Choroid plexus epithelial cell (primary cell): Measurements from ENCODE around the gene MAPK14.

Experiments
- DNase-seq: peaks from one replicate; pipeline ENCODE4 v3.0.0-alpha.2; 2010; ENCODE audit warnings: low read depth
- H3K4me3 ChIP-seq: 2 replicates; pipeline ENCODE4 v1.5.1; 2011; ENCODE audit warnings: low read depth, mild to moderate bottlenecking, control low read depth, low read length, moderate library complexity
- TF ChIP-seq, protein P1 (sequence below): conservative IDR thresholded peaks from 2 replicates; pipeline ENCODE4 v1.5.1; 2011; ENCODE audit warnings: low read depth, mild to moderate bottlenecking, control low read depth, inconsistent platforms, low read length, moderate library complexity

Gene MAPK14

DNA sequence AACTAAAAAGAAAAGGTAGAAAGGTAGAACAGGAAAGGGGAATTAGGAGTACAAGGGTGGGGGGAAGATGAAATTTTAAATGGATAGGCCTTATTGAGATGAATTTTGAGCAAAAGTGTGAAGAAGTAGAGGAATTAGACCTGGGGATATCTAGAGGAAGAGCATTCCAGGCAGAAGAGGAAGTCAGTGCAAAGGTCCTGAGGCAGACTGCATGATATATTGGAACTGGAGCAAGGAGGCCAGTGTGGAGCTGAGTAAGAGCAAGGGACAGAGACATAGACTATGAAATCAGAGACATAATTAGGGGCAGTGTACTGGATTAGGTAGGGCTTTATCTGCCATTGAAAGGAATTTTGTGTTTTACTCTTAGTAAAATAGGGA, 40.4 kb downstream of the MAPK14 start:
- TF ChIP-seq, protein P1, sequence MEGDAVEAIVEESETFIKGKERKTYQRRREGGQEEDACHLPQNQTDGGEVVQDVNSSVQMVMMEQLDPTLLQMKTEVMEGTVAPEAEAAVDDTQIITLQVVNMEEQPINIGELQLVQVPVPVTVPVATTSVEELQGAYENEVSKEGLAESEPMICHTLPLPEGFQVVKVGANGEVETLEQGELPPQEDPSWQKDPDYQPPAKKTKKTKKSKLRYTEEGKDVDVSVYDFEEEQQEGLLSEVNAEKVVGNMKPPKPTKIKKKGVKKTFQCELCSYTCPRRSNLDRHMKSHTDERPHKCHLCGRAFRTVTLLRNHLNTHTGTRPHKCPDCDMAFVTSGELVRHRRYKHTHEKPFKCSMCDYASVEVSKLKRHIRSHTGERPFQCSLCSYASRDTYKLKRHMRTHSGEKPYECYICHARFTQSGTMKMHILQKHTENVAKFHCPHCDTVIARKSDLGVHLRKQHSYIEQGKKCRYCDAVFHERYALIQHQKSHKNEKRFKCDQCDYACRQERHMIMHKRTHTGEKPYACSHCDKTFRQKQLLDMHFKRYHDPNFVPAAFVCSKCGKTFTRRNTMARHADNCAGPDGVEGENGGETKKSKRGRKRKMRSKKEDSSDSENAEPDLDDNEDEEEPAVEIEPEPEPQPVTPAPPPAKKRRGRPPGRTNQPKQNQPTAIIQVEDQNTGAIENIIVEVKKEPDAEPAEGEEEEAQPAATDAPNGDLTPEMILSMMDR = no peak
- no peak overlapping the region for H3K4me3 ChIP-seq
- DNase-seq = no peak

- no peak overlapping the region for H3K4me3 ChIP-seq
- TF ChIP-seq, protein P1 = no peak
These were observed 41.0 kb downstream of the MAPK14 start for GRCh38 chr6:36068586-36068985.

DNA sequence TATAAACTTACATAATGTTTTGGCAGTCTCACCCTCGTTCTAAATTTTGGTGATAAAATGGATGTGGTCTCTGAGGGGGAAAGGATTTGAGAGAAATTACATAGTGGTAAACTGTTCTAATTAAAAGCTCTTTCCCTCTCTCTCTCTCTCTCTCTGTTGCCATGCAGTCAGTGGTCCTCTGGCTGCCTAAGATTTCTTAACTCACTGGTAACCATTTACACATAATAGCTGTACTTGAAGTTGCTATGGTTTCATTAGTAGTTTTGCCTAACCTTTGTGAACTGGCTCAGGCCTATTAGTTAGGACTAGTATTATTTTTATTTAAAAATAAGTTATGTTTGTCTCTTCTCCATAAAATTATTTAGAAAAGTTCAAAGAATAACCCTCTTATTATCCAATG, 42.0 kb downstream of the MAPK14 start:
- TF ChIP-seq, protein P1 = no peak
- H3K4me3 ChIP-seq = no peak overlapping the region
- no peak for DNase-seq

More at GRCh38 chr6:36068586-36068985, 41.0 kb downstream of the MAPK14 start:
- DNase-seq = no peak

DNA sequence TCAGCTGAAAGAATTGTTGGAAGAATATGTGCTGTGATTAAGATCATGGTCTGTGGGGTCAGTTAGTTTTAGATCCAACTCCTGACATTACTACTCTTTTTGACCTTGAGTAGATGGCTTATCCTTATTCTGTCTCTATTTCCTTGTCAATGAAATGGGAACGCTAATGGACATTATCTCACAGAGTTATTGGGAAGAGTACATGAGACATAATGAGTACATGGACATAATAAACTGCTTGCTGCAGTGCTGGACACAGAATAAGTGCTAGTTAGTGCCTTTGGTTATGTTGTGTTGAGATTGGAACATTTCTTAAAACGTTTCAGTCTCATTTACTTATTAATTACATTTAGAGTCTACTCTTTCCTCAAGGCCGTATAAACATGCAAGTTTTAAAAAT, 42.6 kb downstream of the MAPK14 start:
- no peak for DNase-seq
- TF ChIP-seq, protein P1 = no peak
- no peak overlapping the region for H3K4me3 ChIP-seq

DNA sequence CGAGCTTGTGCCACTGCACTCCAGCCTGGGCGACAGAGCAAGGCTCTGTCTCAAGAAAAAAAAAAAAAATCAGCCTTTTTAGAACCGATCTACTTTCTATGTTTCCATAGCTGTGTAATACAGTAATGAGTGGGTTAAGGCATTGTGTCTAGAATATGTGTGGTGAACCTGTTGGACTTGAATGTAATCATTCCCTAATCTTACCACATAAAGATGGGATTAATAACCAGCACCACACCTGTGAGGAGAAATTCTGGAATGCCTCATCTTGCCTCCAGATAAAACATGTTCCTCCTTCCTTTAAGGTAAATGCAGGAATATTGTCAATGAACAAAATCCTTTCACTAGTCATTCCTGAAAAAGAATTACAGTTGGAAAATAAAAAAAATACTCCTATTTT, 43.7 kb downstream of the MAPK14 start:
- no peak for DNase-seq
- no peak overlapping the region for H3K4me3 ChIP-seq
- TF ChIP-seq, protein P1 = no peak

GRCh38 chr6:36071714-36072113, 44.1 kb downstream of the MAPK14 start:
- TF ChIP-seq, protein P1 = no peak
- no peak for DNase-seq
- H3K4me3 ChIP-seq = no peak overlapping the region

DNA sequence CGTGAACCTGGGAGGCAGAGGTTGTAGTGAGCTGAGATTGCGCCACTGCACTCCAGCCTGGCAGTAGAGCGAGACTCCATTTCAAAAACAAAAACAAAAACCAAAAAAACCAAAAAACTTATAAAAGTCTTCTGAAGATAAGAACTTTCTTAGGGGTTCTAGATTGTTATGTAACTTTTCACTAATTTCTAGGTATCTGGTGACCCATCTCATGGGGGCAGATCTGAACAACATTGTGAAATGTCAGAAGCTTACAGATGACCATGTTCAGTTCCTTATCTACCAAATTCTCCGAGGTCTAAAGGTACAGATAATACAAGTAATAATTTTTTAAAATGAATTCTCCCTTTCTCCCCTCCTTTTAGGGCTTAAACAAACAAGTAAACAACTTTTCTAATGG, 45.1 kb downstream of the MAPK14 start:
- TF ChIP-seq, protein P1 = no peak
- DNase-seq = no peak
- H3K4me3 ChIP-seq = no peak overlapping the region
